Measurements from ENCODE around the gene IPO8. TPM values are rescaled to one million over a fixed set of nuclear protein-coding genes. Genes with fewer than 3 reads are reported as not detected.

IPO8 gene
- total RNA-seq, 1 experiment from 2014 or later: 33.6 TPM

DNA sequence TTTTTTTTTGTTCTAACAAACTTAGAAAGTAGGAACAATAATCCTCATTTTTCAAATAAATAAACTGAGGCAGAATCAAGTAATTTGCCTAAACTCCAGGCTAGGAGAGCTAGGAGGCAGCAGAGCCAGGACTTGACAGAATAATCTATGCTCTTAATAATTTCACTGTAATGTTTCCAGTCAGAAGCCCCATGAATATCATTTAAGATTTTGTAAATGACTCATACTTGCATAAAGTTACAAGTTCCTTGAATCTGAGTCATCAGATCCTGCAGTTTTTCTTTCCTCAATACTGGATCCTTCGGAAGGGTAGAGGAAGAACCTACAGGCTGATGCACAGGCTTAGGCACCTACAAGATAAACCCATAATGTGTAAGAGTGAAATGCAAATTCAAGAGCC, 30.1 kb upstream of the IPO8 start:
- Histone ChIP-seq H3K4me2 (ENCODE audit: low read depth, low read length, poor library complexity, severe bottlenecking) (no peak overlapping the region), H4K20me1 (ENCODE audit: insufficient read depth, low read depth, low read length) (no peaks in the 10 kb centered on the region), H3K9me3 (ENCODE audit: low read length) (no peaks in the 10 kb centered on the region), H2AFZ (ENCODE audit: low read length) (no peak overlapping the region), H3K27me3 (ENCODE audit: low read length) (no peaks in the 10 kb centered on the region), H3K4me3 (ENCODE audit: low read length) (no peak overlapping the region), H3K4me1 (ENCODE audit: low read length) (peaks cover 11% of the 10 kb centered on the region), H3K27ac (ENCODE audit: low read length) (no peak overlapping the region), H3K79me2 (ENCODE audit: low read length) (peaks cover 33% of the 10 kb centered on the region), H3K36me3 (ENCODE audit: insufficient read depth, low read length) (peaks cover 28% of the 10 kb centered on the region; the same call in 1 of the 2 replicates), H3K9me2 (replicated peaks; ENCODE audit: insufficient read depth, low read length) (no peaks in the 10 kb centered on the region), H3K9ac (ENCODE audit: low read length) (no peak overlapping the region)
- DNase-seq: no peak

GRCh38 chr12:30719060-30719459, 23.4 kb upstream of the IPO8 start:
- no peak overlapping the region for H3K27ac ChIP-seq (ENCODE audit: low read length)
- no peaks in the 10 kb centered on the region for H3K27me3 ChIP-seq (ENCODE audit: low read length)
- no peak for DNase-seq
- no peaks in the 10 kb centered on the region for H4K20me1 ChIP-seq (ENCODE audit: insufficient read depth, low read depth, low read length)
- no peaks in the 10 kb centered on the region for H3K9me3 ChIP-seq (ENCODE audit: low read length)
- no peak overlapping the region for H3K4me3 ChIP-seq (ENCODE audit: low read length)
- no peak overlapping the region for H2AFZ ChIP-seq (ENCODE audit: low read length)
- 0 out of 2 replicates have a peak, but pooled peaks cover 1% of the 10 kb centered on the region for H3K79me2 ChIP-seq (ENCODE audit: low read length)
- no peaks in the 10 kb centered on the region for H3K9me2 ChIP-seq (replicated peaks; ENCODE audit: insufficient read depth, low read length)
- H3K4me1 ChIP-seq (ENCODE audit: low read length): no peaks in the 10 kb centered on the region
- peaks cover 27% of the 10 kb centered on the region; the same call in 1 of the 2 replicates for H3K36me3 ChIP-seq (ENCODE audit: insufficient read depth, low read length)
- H3K9ac ChIP-seq (ENCODE audit: low read length): no peak overlapping the region
- no peak overlapping the region for H3K4me2 ChIP-seq (ENCODE audit: low read depth, low read length, poor library complexity, severe bottlenecking)

DNA sequence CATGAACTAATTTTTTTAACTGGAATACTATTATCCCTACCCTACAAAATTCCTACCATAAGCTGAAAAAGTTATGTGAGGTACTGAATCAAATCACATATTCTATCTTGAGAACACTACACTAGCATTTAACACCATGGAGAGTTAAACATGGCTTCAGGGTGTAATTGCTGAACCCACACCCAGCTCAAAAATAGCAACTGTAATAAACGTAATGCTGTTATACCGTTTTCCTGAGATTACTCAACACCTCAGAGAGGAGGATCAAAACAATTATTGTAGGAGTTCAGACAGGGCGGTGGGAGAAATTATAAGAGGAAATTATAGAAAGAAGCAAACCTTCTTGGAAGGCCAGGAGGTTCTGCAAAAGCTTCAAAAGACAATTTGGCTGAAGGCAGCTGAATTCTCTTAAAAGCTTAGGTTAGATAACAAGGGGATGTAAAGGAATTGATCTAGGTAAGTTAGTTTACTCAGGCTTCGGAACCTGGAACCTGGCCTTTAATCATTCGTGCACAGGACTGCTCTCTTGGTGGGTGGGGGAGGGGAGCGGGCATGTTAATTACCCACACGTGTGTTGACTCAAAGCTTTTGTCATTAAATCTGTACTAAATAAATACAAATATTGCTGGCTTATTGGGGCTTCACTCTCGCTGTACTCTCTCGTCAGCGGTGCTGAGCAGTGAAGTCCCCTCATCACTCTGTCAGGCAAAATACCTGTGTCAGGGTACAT, 12.1 kb upstream of the IPO8 start:
- Histone ChIP-seq H4K20me1 (ENCODE audit: insufficient read depth, low read depth, low read length) (no peaks in the 10 kb centered on the region), H3K36me3 (ENCODE audit: insufficient read depth, low read length) (peaks cover 15% of the 10 kb centered on the region; the same call in 1 of the 2 replicates), H3K4me3 (ENCODE audit: low read length) (no peak overlapping the region), H3K27me3 (ENCODE audit: low read length) (no peaks in the 10 kb centered on the region), H3K9ac (ENCODE audit: low read length) (no peak overlapping the region), H3K9me2 (replicated peaks; ENCODE audit: insufficient read depth, low read length) (no peaks in the 10 kb centered on the region), H3K4me2 (ENCODE audit: low read depth, low read length, poor library complexity, severe bottlenecking) (no peak overlapping the region), H3K27ac (ENCODE audit: low read length) (no peak overlapping the region), H3K4me1 (ENCODE audit: low read length) (no peaks in the 10 kb centered on the region), H3K9me3 (ENCODE audit: low read length) (no peaks in the 10 kb centered on the region), H3K79me2 (ENCODE audit: low read length) (no peaks in the 10 kb centered on the region), H2AFZ (ENCODE audit: low read length) (no peak overlapping the region)
- no peak for DNase-seq

DNA sequence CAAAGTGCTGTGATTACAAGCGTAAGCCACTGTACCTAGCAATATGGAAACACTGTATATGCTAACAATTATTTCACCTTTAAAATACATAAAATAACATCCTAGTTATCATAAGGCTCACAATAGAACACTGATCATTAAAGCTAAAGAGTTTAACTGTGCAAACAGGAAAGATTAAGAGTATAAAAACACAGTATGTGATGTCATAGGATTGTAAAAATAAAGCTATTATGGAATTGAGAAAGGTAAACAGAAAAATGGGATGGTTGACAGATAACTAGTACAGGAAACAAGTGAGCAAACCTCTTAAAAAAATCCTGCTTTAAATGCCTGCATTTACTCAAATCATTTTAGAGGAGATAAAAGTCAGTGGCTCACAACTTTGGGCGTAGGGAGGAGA, 10.8 kb upstream of the IPO8 start:
- H3K9me2 ChIP-seq (replicated peaks; ENCODE audit: insufficient read depth, low read length): no peaks in the 10 kb centered on the region
- H3K9me3 ChIP-seq (ENCODE audit: low read length): no peaks in the 10 kb centered on the region
- H2AFZ ChIP-seq (ENCODE audit: low read length): no peak overlapping the region
- no peak for DNase-seq
- no peaks in the 10 kb centered on the region for H3K27me3 ChIP-seq (ENCODE audit: low read length)
- no peaks in the 10 kb centered on the region for H3K79me2 ChIP-seq (ENCODE audit: low read length)
- no peak overlapping the region for H3K4me3 ChIP-seq (ENCODE audit: low read length)
- peaks cover 13% of the 10 kb centered on the region; the same call in 1 of the 2 replicates for H3K36me3 ChIP-seq (ENCODE audit: insufficient read depth, low read length)
- H3K27ac ChIP-seq (ENCODE audit: low read length): no peak overlapping the region
- no peak overlapping the region for H3K4me2 ChIP-seq (ENCODE audit: low read depth, low read length, poor library complexity, severe bottlenecking)
- H3K9ac ChIP-seq (ENCODE audit: low read length): no peak overlapping the region
- H3K4me1 ChIP-seq (ENCODE audit: low read length): no peaks in the 10 kb centered on the region
- no peaks in the 10 kb centered on the region for H4K20me1 ChIP-seq (ENCODE audit: insufficient read depth, low read depth, low read length)

DNA sequence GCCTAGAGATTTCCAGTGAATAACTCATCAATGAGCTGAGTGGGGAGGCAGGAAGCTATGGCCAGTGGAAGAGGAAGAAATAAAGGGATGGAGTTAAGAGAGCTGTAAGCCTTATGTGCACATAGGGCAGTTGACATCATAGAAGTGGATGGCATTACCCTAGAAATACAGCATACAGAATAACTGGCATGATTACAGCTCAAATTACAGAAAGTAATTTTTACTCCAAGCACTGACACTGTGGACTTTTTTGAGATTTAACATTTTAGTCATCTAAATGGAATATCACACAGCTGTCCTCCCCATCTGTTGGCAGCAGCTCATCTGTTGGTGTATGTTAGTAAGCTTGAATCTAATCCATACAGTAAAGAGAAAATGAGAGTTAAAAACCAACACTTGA, 5.4 kb upstream of the IPO8 start:
- H3K9me3 ChIP-seq (ENCODE audit: low read length): no peaks in the 10 kb centered on the region
- no peaks in the 10 kb centered on the region for H3K9me2 ChIP-seq (replicated peaks; ENCODE audit: insufficient read depth, low read length)
- no peak overlapping the region for H3K27ac ChIP-seq (ENCODE audit: low read length)
- no peaks in the 10 kb centered on the region for H3K27me3 ChIP-seq (ENCODE audit: low read length)
- H3K4me1 ChIP-seq (ENCODE audit: low read length): peaks cover 10% of the 10 kb centered on the region
- H4K20me1 ChIP-seq (ENCODE audit: insufficient read depth, low read depth, low read length): no peaks in the 10 kb centered on the region
- no peak overlapping the region for H2AFZ ChIP-seq (ENCODE audit: low read length)
- H3K4me3 ChIP-seq (ENCODE audit: low read length): no peak overlapping the region
- no peaks in the 10 kb centered on the region for H3K36me3 ChIP-seq (ENCODE audit: insufficient read depth, low read length)
- H3K9ac ChIP-seq (ENCODE audit: low read length): no peak overlapping the region
- no peak overlapping the region for H3K4me2 ChIP-seq (ENCODE audit: low read depth, low read length, poor library complexity, severe bottlenecking)
- DNase-seq: no peak
- no peaks in the 10 kb centered on the region for H3K79me2 ChIP-seq (ENCODE audit: low read length)

GRCh38 chr12:30700216-30700900, 4.7 kb upstream of the IPO8 start:
- Histone ChIP-seq H3K9me3 (ENCODE audit: low read length) (no peaks in the 10 kb centered on the region), H3K27ac (ENCODE audit: low read length) (no peak overlapping the region), H3K4me2 (ENCODE audit: low read depth, low read length, poor library complexity, severe bottlenecking) (no peak overlapping the region), H2AFZ (ENCODE audit: low read length) (no peak overlapping the region), H3K36me3 (ENCODE audit: insufficient read depth, low read length) (no peaks in the 10 kb centered on the region), H3K4me1 (ENCODE audit: low read length) (peaks cover 10% of the 10 kb centered on the region), H3K27me3 (ENCODE audit: low read length) (no peaks in the 10 kb centered on the region), H3K79me2 (ENCODE audit: low read length) (peaks cover 2% of the 10 kb centered on the region), H4K20me1 (ENCODE audit: insufficient read depth, low read depth, low read length) (no peaks in the 10 kb centered on the region), H3K9me2 (replicated peaks; ENCODE audit: insufficient read depth, low read length) (no peaks in the 10 kb centered on the region), H3K9ac (ENCODE audit: low read length) (no peak overlapping the region), H3K4me3 (ENCODE audit: low read length) (no peak overlapping the region)
- no peak for DNase-seq

GRCh38 chr12:30698346-30698745, 2.7 kb upstream of the IPO8 start:
- Histone ChIP-seq H3K4me1 (ENCODE audit: low read length) (peaks cover 24% of the 10 kb centered on the region), H3K9me2 (replicated peaks; ENCODE audit: insufficient read depth, low read length) (no peaks in the 10 kb centered on the region), H4K20me1 (ENCODE audit: insufficient read depth, low read depth, low read length) (no peaks in the 10 kb centered on the region), H3K27ac (ENCODE audit: low read length) (no peak overlapping the region), H3K36me3 (ENCODE audit: insufficient read depth, low read length) (no peaks in the 10 kb centered on the region), H3K4me2 (ENCODE audit: low read depth, low read length, poor library complexity, severe bottlenecking) (no peak overlapping the region), H2AFZ (ENCODE audit: low read length) (no peak overlapping the region), H3K27me3 (ENCODE audit: low read length) (no peaks in the 10 kb centered on the region), H3K4me3 (ENCODE audit: low read length) (no peak overlapping the region), H3K9me3 (ENCODE audit: low read length) (no peaks in the 10 kb centered on the region), H3K9ac (ENCODE audit: low read length) (no peak overlapping the region), H3K79me2 (ENCODE audit: low read length) (peaks cover 22% of the 10 kb centered on the region)
- no peak for DNase-seq

GRCh38 chr12:30696943-30697342, 1.3 kb upstream of the IPO8 start:
- H3K27me3 ChIP-seq (ENCODE audit: low read length): no peaks in the 10 kb centered on the region
- no peak overlapping the region for H3K4me3 ChIP-seq (ENCODE audit: low read length)
- H3K79me2 ChIP-seq (ENCODE audit: low read length): peaks cover 36% of the 10 kb centered on the region
- peaks cover 35% of the 10 kb centered on the region for H3K4me1 ChIP-seq (ENCODE audit: low read length)
- H3K9me3 ChIP-seq (ENCODE audit: low read length): no peaks in the 10 kb centered on the region
- H4K20me1 ChIP-seq (ENCODE audit: insufficient read depth, low read depth, low read length): no peaks in the 10 kb centered on the region
- H3K9me2 ChIP-seq (replicated peaks; ENCODE audit: insufficient read depth, low read length): no peaks in the 10 kb centered on the region
- no peak overlapping the region for H3K27ac ChIP-seq (ENCODE audit: low read length)
- no peak overlapping the region for H3K9ac ChIP-seq (ENCODE audit: low read length)
- no peak overlapping the region for H2AFZ ChIP-seq (ENCODE audit: low read length)
- no peak for DNase-seq
- H3K4me2 ChIP-seq (ENCODE audit: low read depth, low read length, poor library complexity, severe bottlenecking): peak overlapping the region; percentile 93
- no peaks in the 10 kb centered on the region for H3K36me3 ChIP-seq (ENCODE audit: insufficient read depth, low read length)

Data from Karpas-422 (cell line).